HG03066 (cell line): ENCODE results near the gene CRIP2.

Experiments used
- ATAC-seq: cut with Tn5 transposase; IDR thresholded peaks from one replicate; pipeline ENCODE4 v1.9.1; 2021; ENCODE audit warnings: low read depth; ENCODE audit not compliant: unreplicated experiment

CRIP2 gene

GRCh38 chr14:105475269-105476096 is 862 bp downstream of the CRIP2 start:
- ATAC-seq, result no peak

- ATAC-seq, result no peak
Observed at GRCh38 chr14:105476097-105476830, 1.6 kb downstream of the CRIP2 start.

- no peak for ATAC-seq
Observed at GRCh38 chr14:105476831-105477659, 2.4 kb downstream of the CRIP2 start.

GRCh38 chr14:105477660-105478397 is 3.2 kb downstream of the CRIP2 start:
- ATAC-seq, result no peak

- ATAC-seq, result no peak
Observed at GRCh38 chr14:105478398-105479251, 4.0 kb downstream of the CRIP2 start.

GRCh38 chr14:105479431-105480158 is 5.0 kb downstream of the CRIP2 start:
- ATAC-seq, result no peak

GRCh38 chr14:105480199-105480746 is 5.7 kb downstream of the CRIP2 start:
- no peak for ATAC-seq

- no peak for ATAC-seq
Observed at GRCh38 chr14:105480807-105481801, 6.5 kb downstream of the CRIP2 start.

GRCh38 chr14:105481886-105482457 is 7.4 kb downstream of the CRIP2 start:
- ATAC-seq, result peak; percentile 58

GRCh38 chr14:105482486-105483110 is 8.0 kb downstream of the CRIP2 start:
- ATAC-seq, result no peak

GRCh38 chr14:105483300-105484068 is 8.9 kb downstream of the CRIP2 start:
- ATAC-seq, result no peak

GRCh38 chr14:105484069-105484996 is 9.7 kb downstream of the CRIP2 start:
- ATAC-seq, result no peak

- ATAC-seq, result no peak
Observed at GRCh38 chr14:105484997-105485393, 10.4 kb downstream of the CRIP2 start.

- ATAC-seq, result no peak
Observed at GRCh38 chr14:105485739-105486162, 11.1 kb downstream of the CRIP2 start.
